ENCODE data around the gene ZNF43. TPM values are rescaled to one million over a fixed set of nuclear protein-coding genes. Genes with fewer than 3 reads are reported as not detected.

The ZNF43 gene
- total and polyA plus RNA-seq, 2 of the 8 experiments (the other 6 are each of a cell fraction or from before 2014, with no cell fraction given), result 24.7 to 53.1 TPM

DNA sequence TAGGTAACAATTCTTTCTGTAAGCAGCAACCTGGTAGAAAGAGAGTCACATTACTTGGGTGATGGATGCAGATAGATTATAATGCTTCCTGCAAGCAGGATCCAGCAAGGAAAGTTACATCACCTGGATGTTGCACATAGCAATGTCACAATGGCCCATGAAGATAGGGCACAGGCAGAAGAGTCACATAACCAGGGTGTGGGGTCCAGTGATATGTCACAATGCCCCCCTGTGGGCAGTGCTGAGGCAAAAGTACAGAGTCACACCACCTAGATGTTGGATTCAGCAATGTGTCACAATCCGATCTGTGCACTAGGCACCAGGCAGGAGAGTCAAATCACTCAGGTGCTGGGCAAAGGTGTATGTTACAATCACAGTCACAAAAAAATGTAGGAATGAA is 4.0 kb upstream of the ZNF43 start:
- no peaks in the 10 kb centered on the region for H3K4me1 ChIP-seq (replicated peaks in 1 of 4; ENCODE audit: control insufficient read depth in 3 of 4, insufficient read depth in 4 of 4, low read length in 3 of 4)
- no peak overlapping the region for H3K4me2 ChIP-seq (ENCODE audit: insufficient read depth in 1 of 2, low read depth in 2 of 2, low read length in 2 of 2)
- H2BK15ac ChIP-seq (ENCODE audit: low read length), result no peak overlapping the region
- no peak overlapping the region for H3K9ac ChIP-seq (replicated peaks in 1 of 4; ENCODE audit: extremely low read depth in 1 of 4, low read depth in 3 of 4, low read length in 3 of 4)
- no peaks in the 10 kb centered on the region for H3K9me3 ChIP-seq (ENCODE audit: insufficient read depth in 2 of 2, low read depth in 1 of 2, low read length in 1 of 2)
- peaks cover 0 to 3% of the 10 kb centered on the region in 2 experiments; a peak in 1 of 4 replicates for H3K79me2 ChIP-seq (ENCODE audit: control insufficient read depth in 1 of 2, insufficient read depth in 2 of 2, low read length in 2 of 2)
- H4K20me1 ChIP-seq (replicated peaks in 1 of 2; ENCODE audit: control insufficient read depth in 1 of 2, insufficient read depth in 2 of 2, low read length in 2 of 2), result peaks cover 5 to 23% of the 10 kb centered on the region in 2 experiments
- TF ChIP-seq SIX5 (IDR thresholded peaks at IDR 0.05; ENCODE audit: low read depth, low read length) (no peak), POLR2AphosphoS5 (IDR thresholded peaks at IDR 0.05; ENCODE audit: low read depth, low read length) (peak; percentile 39)
- no peak overlapping the region for H3K4ac ChIP-seq (replicated peaks; ENCODE audit: insufficient read length, low read depth, low read length)
- no peak overlapping the region for H2BK12ac ChIP-seq (ENCODE audit: low read depth, low read length)
- ChIA-PET POLR2A (ENCODE audit: partially characterized antibody) (interaction anchor here (0.7 to 1.2 kb wide), 2 partner anchors 16 to 18 kb away, joined by 3 to 4 read pairs; no protein-coding TSS in a partner anchor), CTCF (ENCODE audit: partially characterized antibody) (no interaction called here)
- H4K8ac ChIP-seq (ENCODE audit: extremely low read depth, insufficient read depth, low read length), result no peak overlapping the region
- H2AFZ ChIP-seq (ENCODE audit: low read length), result no peak overlapping the region
- H3K56ac ChIP-seq (replicated peaks; ENCODE audit: insufficient read length, low read depth, low read length), result no peak overlapping the region
- DNase-seq (ENCODE audit: low read depth in 1 of 2, low spot score in 2 of 2) (no peak), FAIRE-seq (no peak)
- no peak overlapping the region for H2AK5ac ChIP-seq (ENCODE audit: low read depth, low read length)
- H4K91ac ChIP-seq (replicated peaks; ENCODE audit: insufficient read length, low read length), result no peak overlapping the region
- no peak overlapping the region for H3K4me3 ChIP-seq (ENCODE audit: extremely low read depth in 1 of 4, insufficient read depth in 2 of 4, low read depth in 3 of 4, low read length in 4 of 4)
- peaks cover 8% of the 10 kb centered on the region for H3K79me1 ChIP-seq (ENCODE audit: low read depth, low read length)
- H2BK5ac ChIP-seq (ENCODE audit: low read depth, low read length), result no peak overlapping the region
- no peak overlapping the region for H4K5ac ChIP-seq (ENCODE audit: insufficient read length, low read depth, low read length)
- no peak overlapping the region for H2BK20ac ChIP-seq (ENCODE audit: low read length)
- no peak overlapping the region for H2BK120ac ChIP-seq (replicated peaks; ENCODE audit: low read depth, low read length)
- H3K18ac ChIP-seq (ENCODE audit: extremely low read depth, low read length), result no peak overlapping the region
- no peak overlapping the region for H3K23ac ChIP-seq (ENCODE audit: insufficient read length)
- peaks cover 35 to 70% (median 56%) of the 10 kb centered on the region in 4 experiments for H3K36me3 ChIP-seq (ENCODE audit: control insufficient read depth in 2 of 4, insufficient read depth in 4 of 4, low read length in 3 of 4)
- WGBS, 2 experiments (ENCODE audit: extremely low coverage in 1 of 2, insufficient coverage in 1 of 2, insufficient read length in 1 of 2, insufficient replicate concordance in 2 of 2, low coverage in 1 of 2, low lambda C conversion rate in 2 of 2, missing lambda C conversion rate in 1 of 2), result 91% methylated on average over 1 of the region's 1 CpG; no CpG with 5 or more reads in 1 of the 2 experiments
- no peaks in the 10 kb centered on the region for H3K23me2 ChIP-seq (ENCODE audit: low read depth, low read length)
- no peak overlapping the region for H3K27ac ChIP-seq (ENCODE audit: low read depth, low read length)
- H3K27me3 ChIP-seq (replicated peaks in 1 of 4; ENCODE audit: control insufficient read depth in 3 of 4, extremely low read depth in 1 of 4, insufficient read depth in 3 of 4, low read length in 3 of 4), result no peaks in the 10 kb centered on the region
- H3K14ac ChIP-seq (ENCODE audit: insufficient read length), result no peak overlapping the region
